HG03354 (cell line): ENCODE data around the gene GRK4.

Experiments
- ATAC-seq: cut with Tn5 transposase; IDR thresholded peaks from one replicate; pipeline ENCODE4 v1.9.1; 2021; ENCODE audit warnings: mild to moderate bottlenecking; ENCODE audit not compliant: unreplicated experiment, poor library complexity, severe bottlenecking

Gene GRK4

GRCh38 chr4:3085948-3086670, 122.7 kb downstream of the GRK4 start:
- ATAC-seq: peak; percentile 24

- ATAC-seq: no peak
Measured at GRCh38 chr4:3087115-3087797, 123.9 kb downstream of the GRK4 start.
